Panc1 (cell line): ENCODE measurements around the gene PRDX2. TPM values are rescaled to one million over a fixed set of nuclear protein-coding genes. Genes with fewer than 3 reads are reported as not detected.
A peak's percentile ranks its signal among the peaks of the same experiment; 100 is the strongest.

Source experiments
- ATAC-seq: fragments of 200-7000 bp; cut with Tn5 transposase; 2 replicates; pipeline ENCODE4 v1.9.1; 2020; ENCODE audit warnings: mild to moderate bottlenecking, moderate library complexity
- BruUV-seq: library from RNA; stranded (reverse); fragments of 400-500 nt; replicated peaks from 2 replicates; lab custom pipeline; 2021; lab: Mats Ljungman, UMichigan
- CTCF ChIA-PET: fragments of 300-600 bp; sonication (Branson Sonifier 250); formaldehyde crosslinking; loops from one replicate; lab custom pipeline; 2022; ENCODE audit warnings: antibody characterized with exemption; lab: Charles Lee
- POLR2A ChIA-PET: fragments of 300-600 bp; sonication (Branson Sonifier 250); formaldehyde crosslinking; loops from one replicate; lab custom pipeline; 2022; ENCODE audit warnings: antibody characterized with exemption; lab: Charles Lee
- DNase-seq: peaks from one replicate; pipeline ENCODE4 v3.0.0-alpha.2; 2010; ENCODE audit warnings: low read depth, low spot score
- H3K27ac ChIP-seq: 2 replicates; pipeline ENCODE4 v1.5.1; 2011; ENCODE audit warnings: mild to moderate bottlenecking, low read length, inconsistent platforms
- H3K27me3 ChIP-seq: fragments of 200-500 bp; sonication (Bioruptor generic); 2 replicates; pipeline ENCODE4 v1.6.0; 2014; ENCODE audit warnings: low read length, inconsistent platforms; ENCODE audit not compliant: control insufficient read depth, insufficient read depth
- H3K36me3 ChIP-seq: fragments of 200-500 bp; sonication (Bioruptor generic); 2 replicates; pipeline ENCODE4 v1.5.1; 2014; ENCODE audit warnings: inconsistent platforms, mild to moderate bottlenecking, low read length, moderate library complexity; ENCODE audit not compliant: control insufficient read depth, insufficient read depth
- H3K4me1 ChIP-seq: 2 replicates; pipeline ENCODE4 v1.5.1; 2011; ENCODE audit warnings: inconsistent platforms, mild to moderate bottlenecking, low read length, moderate library complexity; ENCODE audit not compliant: control insufficient read depth, insufficient read depth
- H3K4me3 ChIP-seq, 2 experiments: 2 replicates each; pipeline ENCODE4 v1.5.1; 2011 to 2012; ENCODE audit warnings: low read depth in 2 of 2, low read length in 2 of 2, mild to moderate bottlenecking in 2 of 2, inconsistent platforms in 1 of 2, moderate library complexity in 1 of 2
- H3K9me3 ChIP-seq: fragments of 200-500 bp; sonication (Bioruptor generic); 2 replicates; pipeline ENCODE4 v1.5.1; 2014; ENCODE audit warnings: low read depth, mild to moderate bottlenecking, inconsistent platforms, low read length, moderate library complexity; ENCODE audit not compliant: control insufficient read depth, insufficient read depth
- CTCF ChIP-seq: fragments of 450-650 bp; IDR thresholded peaks from 2 replicates; pipeline ENCODE4 v1.5.1; 2017; ENCODE audit warnings: mild to moderate bottlenecking
- POLR2AphosphoS5 ChIP-seq: IDR thresholded peaks from 2 replicates; pipeline ENCODE4 v1.6.1; 2012; ENCODE audit warnings: mild to moderate bottlenecking, low read depth, low read length, moderate library complexity
- SIN3A ChIP-seq: IDR thresholded peaks from 2 replicates; pipeline ENCODE4 v1.6.1; 2012; ENCODE audit warnings: low read depth, mild to moderate bottlenecking, low read length, moderate library complexity, borderline replicate concordance; ENCODE audit not compliant: insufficient read depth
- TCF7L2 ChIP-seq: IDR thresholded peaks from 2 replicates; pipeline ENCODE4 v1.6.1; 2011; ENCODE audit warnings: mild to moderate bottlenecking, low read depth, low read length, inconsistent platforms
- in situ Hi-C: cut with HindIII; loops from 2 replicates; pipeline ENCODE4 v1.10.0; 2016; ENCODE audit warnings: low sequenced_read_pairs, low pct_unique_long_range_greater_than_20kb
- intact Hi-C: fragments of 100-400 bp; cut with micrococcal nuclease; formaldehyde crosslinking; loops from one replicate; pipeline ENCODE4 v1.10.0; 2022; ENCODE audit not compliant: unreplicated experiment
- total RNA-seq: library from RNA; stranded (reverse); gene quantifications from one replicate; pipeline ENCODE4 v1.2.1, GENCODE V29; 2021; ENCODE audit not compliant: unreplicated experiment
- TF ChIP-seq, protein P1 (sequence below), 2 experiments: IDR thresholded peaks; 2 replicates each; pipeline ENCODE4 v1.6.1; 2011 to 2012; ENCODE audit warnings: low read depth in 2 of 2, control low read depth in 1 of 2, low read length in 1 of 2, mild to moderate bottlenecking in 1 of 2, moderate library complexity in 1 of 2; ENCODE audit not compliant: insufficient read depth in 1 of 2

The PRDX2 gene
- total RNA-seq, 1 experiment from 2014 or later, result 61.0 TPM

DNA sequence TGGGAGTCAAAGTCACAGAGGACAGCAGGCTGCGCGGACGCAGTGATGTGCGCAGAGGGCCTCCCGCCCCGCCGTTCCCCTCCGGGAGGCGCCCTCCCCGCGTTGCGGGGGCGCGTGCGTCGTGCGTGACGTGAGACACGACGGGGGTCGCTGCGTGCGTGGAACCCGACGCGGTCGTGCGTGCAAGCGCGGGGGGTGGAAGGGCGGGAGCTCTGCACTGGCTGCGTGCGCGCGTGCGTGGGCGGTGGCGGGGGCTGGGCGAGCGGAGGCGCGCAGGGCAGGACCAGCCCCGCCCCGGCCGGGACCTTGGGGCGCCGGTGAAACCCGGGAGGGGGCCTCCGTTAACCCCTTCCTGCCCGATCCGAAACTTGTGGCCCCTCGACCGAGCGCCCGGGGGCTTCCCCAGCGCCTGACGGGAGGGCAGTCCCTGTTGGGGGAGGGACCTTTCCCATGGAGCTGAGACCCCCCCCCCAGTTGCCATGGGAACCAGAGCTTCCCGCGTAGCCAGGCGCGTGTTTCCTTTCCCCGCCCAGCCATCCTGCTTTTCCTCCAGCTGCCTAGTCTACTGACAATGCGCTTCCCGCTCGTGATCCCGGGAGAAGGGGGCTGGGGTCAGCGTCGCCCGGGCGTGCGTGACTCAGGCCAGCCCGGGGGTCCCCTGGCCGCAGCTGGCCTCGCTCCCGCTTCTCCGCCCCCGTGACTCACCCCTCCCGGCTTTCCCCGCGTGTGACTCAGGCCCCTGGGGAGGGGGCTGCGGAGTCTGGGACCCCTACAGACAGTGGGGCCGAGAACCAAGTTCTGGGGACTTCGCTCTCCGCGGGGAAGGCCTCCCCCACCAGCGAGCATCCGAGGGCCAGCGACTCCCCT is 18.9 kb downstream of the PRDX2 start:
- H3K4me3 ChIP-seq, result peak overlapping the region; percentile 45 to 47
- peak; percentile 54 for ATAC-seq
- in situ Hi-C loops, result no loop called here
- no peak for DNase-seq
- CTCF ChIA-PET, result interaction anchor here (0.8 kb wide), 1 partner anchor 19 kb away, joined by 4 read pairs; no protein-coding TSS in a partner anchor
- H3K36me3 ChIP-seq, result no peaks in the 10 kb centered on the region
- peak overlapping the region; percentile 77 for H3K27ac ChIP-seq
- TF ChIP-seq SIN3A (0 out of 2 replicates have a peak, but pooled peaks have one; percentile 32), CTCF (no peak), POLR2AphosphoS5 (peak; percentile 40; the same call in 1 of the 2 replicates)
- BruUV-seq, result no TSS peak
- H3K27me3 ChIP-seq, result no peaks in the 10 kb centered on the region
- POLR2A ChIA-PET, result interaction anchor here (0.5 to 0.6 kb wide), 2 partner anchors 9 to 12 kb away, joined by 3 to 7 read pairs; partner anchors contain the start of gene JUNB
- peaks cover 51% of the 10 kb centered on the region for H3K4me1 ChIP-seq
- no peaks in the 10 kb centered on the region for H3K9me3 ChIP-seq
- intact Hi-C loops, result no loop called here

DNA sequence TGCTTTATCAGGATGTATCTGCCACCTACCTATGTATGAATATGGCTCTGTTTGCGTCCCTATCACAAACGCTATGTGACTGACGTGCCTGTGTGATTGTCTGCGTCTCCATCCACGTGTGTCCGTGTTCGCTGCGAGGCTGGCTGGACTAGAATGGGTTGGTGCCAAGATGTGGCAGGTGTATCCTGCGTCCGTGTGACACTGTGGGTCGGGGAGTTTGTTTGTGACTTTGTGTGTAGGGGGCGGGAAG is 19.5 kb downstream of the PRDX2 start:
- CTCF ChIA-PET, result interaction anchor here (0.8 kb wide), 1 partner anchor 18 kb away, joined by 4 read pairs; no protein-coding TSS in a partner anchor
- peak overlapping the region; percentile 45 to 47 for H3K4me3 ChIP-seq
- H3K9me3 ChIP-seq, result no peaks in the 10 kb centered on the region
- H3K27ac ChIP-seq, result peak overlapping the region; percentile 73
- peaks cover 46% of the 10 kb centered on the region for H3K4me1 ChIP-seq
- DNase-seq, result no peak
- TF ChIP-seq SIN3A, result no peak
- TF ChIP-seq CTCF, result no peak
- TF ChIP-seq TCF7L2, result no peak
- no peak for TF ChIP-seq POLR2AphosphoS5
- TF ChIP-seq, protein P1, sequence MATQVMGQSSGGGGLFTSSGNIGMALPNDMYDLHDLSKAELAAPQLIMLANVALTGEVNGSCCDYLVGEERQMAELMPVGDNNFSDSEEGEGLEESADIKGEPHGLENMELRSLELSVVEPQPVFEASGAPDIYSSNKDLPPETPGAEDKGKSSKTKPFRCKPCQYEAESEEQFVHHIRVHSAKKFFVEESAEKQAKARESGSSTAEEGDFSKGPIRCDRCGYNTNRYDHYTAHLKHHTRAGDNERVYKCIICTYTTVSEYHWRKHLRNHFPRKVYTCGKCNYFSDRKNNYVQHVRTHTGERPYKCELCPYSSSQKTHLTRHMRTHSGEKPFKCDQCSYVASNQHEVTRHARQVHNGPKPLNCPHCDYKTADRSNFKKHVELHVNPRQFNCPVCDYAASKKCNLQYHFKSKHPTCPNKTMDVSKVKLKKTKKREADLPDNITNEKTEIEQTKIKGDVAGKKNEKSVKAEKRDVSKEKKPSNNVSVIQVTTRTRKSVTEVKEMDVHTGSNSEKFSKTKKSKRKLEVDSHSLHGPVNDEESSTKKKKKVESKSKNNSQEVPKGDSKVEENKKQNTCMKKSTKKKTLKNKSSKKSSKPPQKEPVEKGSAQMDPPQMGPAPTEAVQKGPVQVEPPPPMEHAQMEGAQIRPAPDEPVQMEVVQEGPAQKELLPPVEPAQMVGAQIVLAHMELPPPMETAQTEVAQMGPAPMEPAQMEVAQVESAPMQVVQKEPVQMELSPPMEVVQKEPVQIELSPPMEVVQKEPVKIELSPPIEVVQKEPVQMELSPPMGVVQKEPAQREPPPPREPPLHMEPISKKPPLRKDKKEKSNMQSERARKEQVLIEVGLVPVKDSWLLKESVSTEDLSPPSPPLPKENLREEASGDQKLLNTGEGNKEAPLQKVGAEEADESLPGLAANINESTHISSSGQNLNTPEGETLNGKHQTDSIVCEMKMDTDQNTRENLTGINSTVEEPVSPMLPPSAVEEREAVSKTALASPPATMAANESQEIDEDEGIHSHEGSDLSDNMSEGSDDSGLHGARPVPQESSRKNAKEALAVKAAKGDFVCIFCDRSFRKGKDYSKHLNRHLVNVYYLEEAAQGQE (IDR thresholded peaks at IDR 0.05; ENCODE audit: insufficient read depth in 1 of 2, low read depth in 2 of 2, low read length in 1 of 2), result no peak; a peak in 1 of 4 replicates
- no peaks in the 10 kb centered on the region for H3K27me3 ChIP-seq
- no TSS peak for BruUV-seq
- ATAC-seq, result no peak
- POLR2A ChIA-PET, result interaction anchor here (0.6 kb wide), 1 partner anchor 13 kb away, joined by 7 read pairs; no protein-coding TSS in a partner anchor
- in situ Hi-C loops (no loop called here), intact Hi-C loops (no loop called here)
- H3K36me3 ChIP-seq, result no peaks in the 10 kb centered on the region
